Mucosa of stomach (tissue), 1 donor: Measurements from ENCODE around the gene OR10V1.
"Not testable (repeated sequence)": the region's sequence is repeated elsewhere in the genome, so short reads cannot be mapped to it uniquely, and the experiment has no call there.

ENCODE experiments used
- H3K27me3 ChIP-seq: one replicate; pipeline ENCODE4 v1.7.0; 2013; ENCODE audit warnings: mild to moderate bottlenecking, low read length; ENCODE audit not compliant: control insufficient read depth, insufficient read depth
- H3K36me3 ChIP-seq: one replicate; pipeline ENCODE4 v1.7.0; 2013; ENCODE audit warnings: low read length; ENCODE audit not compliant: control insufficient read depth, insufficient read depth
- H3K4me1 ChIP-seq: one replicate; pipeline ENCODE4 v1.7.0; 2013; ENCODE audit warnings: mild to moderate bottlenecking, low read length; ENCODE audit not compliant: control insufficient read depth, insufficient read depth
- H3K4me3 ChIP-seq: one replicate; pipeline ENCODE4 v1.7.0; 2013; ENCODE audit warnings: low read length
- H3K9ac ChIP-seq: one replicate; pipeline ENCODE4 v1.7.0; 2013; ENCODE audit warnings: mild to moderate bottlenecking, low read length, moderate library complexity
- H3K9me3 ChIP-seq: one replicate; pipeline ENCODE4 v1.7.0; 2013; ENCODE audit warnings: mild to moderate bottlenecking, low read length, moderate library complexity; ENCODE audit not compliant: control insufficient read depth
- donor health status: Pancreatic carcinoma.

Gene OR10V1

DNA sequence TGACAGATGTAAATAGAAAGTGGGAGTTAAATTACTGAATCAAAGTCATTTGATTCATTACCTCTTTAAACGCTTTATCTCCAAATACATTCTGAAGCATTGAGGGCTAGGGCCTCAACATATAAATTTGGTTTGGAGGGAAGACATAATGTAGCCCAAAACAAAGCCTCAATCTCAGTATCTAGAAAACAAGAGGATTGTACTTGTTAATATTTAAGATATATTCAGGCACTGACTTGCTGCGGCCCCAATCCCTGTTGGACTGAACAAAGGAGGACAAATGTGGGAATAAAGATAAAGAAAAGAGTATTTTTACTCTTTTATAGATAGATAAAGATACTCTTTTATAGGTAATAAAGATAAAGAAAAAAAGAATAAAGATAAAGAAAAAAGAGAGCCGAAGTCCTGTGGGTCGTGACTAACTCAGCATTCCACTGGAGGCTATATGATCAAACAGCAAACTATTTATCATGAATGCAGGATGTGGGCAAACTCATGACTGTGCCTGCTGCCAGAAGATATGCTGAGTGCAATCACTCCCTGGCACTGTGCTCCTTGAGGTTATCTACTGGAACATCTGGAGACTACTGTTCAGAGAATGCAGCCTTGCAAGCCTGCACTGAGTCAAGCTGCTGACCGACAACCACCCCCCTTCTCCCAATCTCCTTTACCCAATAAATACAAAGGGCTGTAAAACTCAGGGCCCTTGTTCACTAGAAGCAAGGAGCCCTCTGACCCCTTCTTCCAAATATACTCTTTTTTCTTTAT is 6.9 kb downstream of the OR10V1 start:
- no peaks in the 10 kb centered on the region for H3K4me1 ChIP-seq
- H3K36me3 ChIP-seq: no peaks in the 10 kb centered on the region
- H3K9me3 ChIP-seq: no peaks in the 10 kb centered on the region
- no peaks in the 10 kb centered on the region for H3K27me3 ChIP-seq
- H3K9ac ChIP-seq: no peak overlapping the region
- no peak overlapping the region for H3K4me3 ChIP-seq

DNA sequence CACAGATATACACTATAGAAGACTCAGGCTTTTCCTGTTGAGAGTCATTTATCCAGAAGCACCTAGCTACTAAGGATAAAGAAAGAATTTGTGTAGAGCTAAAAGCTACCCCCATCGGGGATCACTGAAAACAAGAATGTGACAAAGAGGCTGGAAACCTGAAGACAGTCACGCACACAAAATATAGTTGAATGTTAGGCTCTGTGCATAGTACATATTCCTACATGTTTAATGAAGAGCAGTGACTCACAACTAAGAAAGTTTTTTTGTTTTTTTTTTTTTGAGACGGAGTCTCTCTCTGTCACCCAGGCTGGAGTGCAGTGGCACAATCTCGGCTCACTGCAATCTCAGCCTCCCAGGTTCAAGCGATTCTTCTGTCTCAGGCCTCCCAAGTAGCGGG is 8.4 kb downstream of the OR10V1 start:
- no peaks in the 10 kb centered on the region for H3K36me3 ChIP-seq
- H3K4me3 ChIP-seq: no peak overlapping the region
- H3K4me1 ChIP-seq: no peaks in the 10 kb centered on the region
- H3K27me3 ChIP-seq: no peaks in the 10 kb centered on the region
- no peaks in the 10 kb centered on the region for H3K9me3 ChIP-seq
- no peak overlapping the region for H3K9ac ChIP-seq

DNA sequence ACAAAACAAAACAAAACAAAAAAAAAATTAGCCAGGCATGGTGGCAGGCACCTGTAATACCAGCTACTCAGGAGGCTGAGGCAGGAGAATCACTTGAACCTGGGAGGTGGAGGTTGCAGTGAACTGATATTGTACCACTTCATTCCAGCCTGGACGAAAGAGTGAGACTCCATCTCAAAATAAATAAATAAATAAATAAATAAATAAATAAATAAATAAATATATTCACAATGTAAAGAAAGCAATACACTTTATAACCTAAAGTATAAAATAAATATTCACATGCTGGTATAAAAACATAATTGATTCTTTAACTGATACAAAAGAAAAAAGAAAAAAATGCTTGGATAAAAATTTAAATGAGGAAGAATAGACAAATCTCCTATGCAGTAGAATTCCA is 10.1 kb downstream of the OR10V1 start:
- not testable (repeated sequence) for H3K9ac ChIP-seq, H3K9me3 ChIP-seq, H3K36me3 ChIP-seq, H3K4me3 ChIP-seq, H3K27me3 ChIP-seq, H3K4me1 ChIP-seq

DNA sequence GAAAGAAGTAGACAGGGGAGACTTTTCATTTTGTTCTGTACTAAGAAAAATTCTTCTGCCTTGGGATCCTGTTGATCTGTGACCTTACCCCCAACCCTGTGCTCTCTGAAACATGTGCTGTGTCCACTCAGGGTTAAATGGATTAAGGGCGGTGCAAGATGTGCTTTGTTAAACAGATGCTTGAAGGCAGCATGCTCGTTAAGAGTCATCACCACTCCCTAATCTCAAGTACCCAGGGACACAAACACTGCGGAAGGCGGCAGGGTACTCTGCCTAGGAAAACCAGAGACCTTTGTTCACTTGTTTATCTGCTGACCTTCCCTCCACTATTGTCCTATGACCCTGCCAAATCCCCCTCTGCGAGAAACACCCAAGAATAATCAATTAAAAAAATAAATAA is 13.5 kb downstream of the OR10V1 start:
- not testable (repeated sequence) for H3K36me3 ChIP-seq, H3K9me3 ChIP-seq, H3K9ac ChIP-seq

DNA sequence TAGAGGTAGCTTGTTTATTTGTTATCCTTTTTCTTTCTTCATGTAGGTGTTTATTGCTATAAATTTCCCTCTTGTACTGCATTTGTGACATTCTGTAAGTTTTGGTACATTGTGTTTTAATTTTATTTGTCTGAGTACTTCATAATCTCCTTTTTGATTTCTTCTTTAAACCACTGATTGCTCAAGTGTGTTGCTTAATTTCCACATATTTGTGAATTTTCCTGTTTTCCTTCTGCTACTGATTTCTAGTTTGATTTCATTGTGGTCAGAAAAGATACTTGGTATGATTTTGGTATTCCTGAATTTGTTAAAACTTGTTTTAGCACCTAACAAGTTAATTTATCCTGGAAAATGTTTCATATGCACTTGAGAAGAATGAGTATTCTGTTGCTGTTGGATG is 15.1 kb downstream of the OR10V1 start:
- no peaks in the 10 kb centered on the region for H3K36me3 ChIP-seq
- H3K4me1 ChIP-seq: no peaks in the 10 kb centered on the region
- no peaks in the 10 kb centered on the region for H3K9me3 ChIP-seq
- H3K4me3 ChIP-seq: no peak overlapping the region
- H3K27me3 ChIP-seq: no peaks in the 10 kb centered on the region
- H3K9ac ChIP-seq: no peak overlapping the region

More for the DNA sequence above, 13.5 kb downstream of the OR10V1 start:
- H3K4me1 ChIP-seq, H3K27me3 ChIP-seq, H3K4me3 ChIP-seq: not testable (repeated sequence)

DNA sequence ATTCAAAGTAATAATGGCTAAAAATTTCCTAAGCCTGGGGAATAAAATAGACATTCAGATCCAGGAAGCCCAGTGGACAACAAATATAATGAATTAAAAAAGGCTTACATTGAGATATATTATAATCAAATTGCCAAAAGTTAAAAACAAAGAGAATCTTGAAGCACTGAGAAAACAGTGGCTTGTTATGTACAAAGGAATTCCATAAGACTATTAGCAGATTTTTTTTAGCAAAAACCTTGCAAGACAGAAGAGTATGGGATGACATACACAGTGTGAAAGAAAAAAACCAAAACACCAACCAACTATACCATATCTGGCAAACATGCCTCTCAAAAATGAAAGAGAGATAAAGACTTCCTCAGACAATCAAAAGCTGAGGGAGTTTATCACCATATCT is 20.7 kb downstream of the OR10V1 start:
- no peak overlapping the region for H3K4me3 ChIP-seq
- no peak overlapping the region for H3K9ac ChIP-seq
- no peaks in the 10 kb centered on the region for H3K36me3 ChIP-seq
- H3K4me1 ChIP-seq: peaks cover 4% of the 10 kb centered on the region
- no peaks in the 10 kb centered on the region for H3K27me3 ChIP-seq
- no peaks in the 10 kb centered on the region for H3K9me3 ChIP-seq

DNA sequence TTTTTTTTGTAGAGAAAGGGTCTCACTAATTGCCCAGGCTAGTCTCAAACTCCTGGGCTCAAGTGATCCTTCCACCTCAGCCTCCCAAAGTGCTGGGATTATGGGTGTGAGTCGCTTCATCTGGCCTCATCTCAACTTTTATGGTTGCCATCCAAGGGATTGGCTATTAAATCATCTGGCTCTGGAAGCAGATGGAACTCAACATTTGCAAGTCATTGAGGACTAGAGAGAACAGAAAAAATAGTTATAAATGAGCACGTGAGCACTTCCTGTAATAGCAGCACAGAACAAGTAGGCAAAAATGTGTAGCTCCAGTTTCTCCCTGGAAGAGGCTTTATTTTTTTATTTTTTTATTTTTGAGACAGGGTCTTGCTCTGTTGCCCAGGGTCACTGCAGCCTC is 22.5 kb downstream of the OR10V1 start:
- H3K9ac ChIP-seq: no peak overlapping the region
- peaks cover 4% of the 10 kb centered on the region for H3K4me1 ChIP-seq
- H3K27me3 ChIP-seq: no peaks in the 10 kb centered on the region
- no peaks in the 10 kb centered on the region for H3K9me3 ChIP-seq
- H3K4me3 ChIP-seq: no peak overlapping the region
- no peaks in the 10 kb centered on the region for H3K36me3 ChIP-seq

DNA sequence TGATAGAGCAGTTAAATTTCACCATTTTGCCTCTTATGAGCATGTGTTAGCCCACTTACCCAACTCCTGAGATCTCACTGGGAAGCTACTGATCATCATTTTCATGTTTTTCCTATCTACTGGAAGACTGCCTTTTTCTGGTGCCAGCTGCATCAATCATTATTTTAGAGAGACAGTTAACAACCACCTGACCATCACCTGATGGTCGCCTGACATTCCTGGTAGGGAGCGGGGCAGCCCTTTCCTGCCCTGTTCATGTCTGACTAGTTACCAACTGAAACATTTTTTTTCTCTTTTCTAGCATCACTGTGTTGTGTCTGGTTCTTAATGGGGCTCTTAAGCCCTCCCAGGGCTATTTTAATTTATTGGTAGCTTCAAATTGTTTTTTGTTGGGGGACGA is 24.6 kb downstream of the OR10V1 start:
- Histone ChIP-seq H3K4me1 (peaks cover 4% of the 10 kb centered on the region), H3K4me3 (no peak overlapping the region), H3K9ac (no peak overlapping the region), H3K36me3 (no peaks in the 10 kb centered on the region), H3K27me3 (no peaks in the 10 kb centered on the region), H3K9me3 (no peaks in the 10 kb centered on the region)

DNA sequence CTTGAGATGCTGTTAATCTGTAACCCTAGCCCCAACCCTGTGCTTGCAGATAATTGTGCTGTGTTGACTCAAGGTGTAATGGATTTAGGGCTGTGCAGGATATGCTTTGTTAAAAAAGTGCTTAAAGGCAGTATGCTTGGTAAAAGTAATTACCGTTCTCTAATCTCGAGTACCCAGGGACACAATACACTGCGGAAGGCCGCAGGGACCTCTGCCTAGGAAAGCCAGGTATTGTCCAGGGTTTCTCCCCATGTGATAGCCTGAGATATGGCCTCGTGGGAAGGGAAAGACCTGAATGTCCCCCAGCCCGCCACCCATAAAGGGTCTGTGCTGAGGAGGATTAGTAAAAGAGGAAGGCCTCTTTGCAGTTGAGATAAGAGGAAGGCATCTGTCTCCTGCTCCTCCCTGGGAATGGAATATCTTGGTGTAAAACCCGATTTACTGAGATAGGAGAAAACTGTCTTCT is 32.4 kb downstream of the OR10V1 start:
- not testable (repeated sequence) for H3K4me3 ChIP-seq, H3K27me3 ChIP-seq, H3K9ac ChIP-seq, H3K9me3 ChIP-seq, H3K36me3 ChIP-seq, H3K4me1 ChIP-seq

DNA sequence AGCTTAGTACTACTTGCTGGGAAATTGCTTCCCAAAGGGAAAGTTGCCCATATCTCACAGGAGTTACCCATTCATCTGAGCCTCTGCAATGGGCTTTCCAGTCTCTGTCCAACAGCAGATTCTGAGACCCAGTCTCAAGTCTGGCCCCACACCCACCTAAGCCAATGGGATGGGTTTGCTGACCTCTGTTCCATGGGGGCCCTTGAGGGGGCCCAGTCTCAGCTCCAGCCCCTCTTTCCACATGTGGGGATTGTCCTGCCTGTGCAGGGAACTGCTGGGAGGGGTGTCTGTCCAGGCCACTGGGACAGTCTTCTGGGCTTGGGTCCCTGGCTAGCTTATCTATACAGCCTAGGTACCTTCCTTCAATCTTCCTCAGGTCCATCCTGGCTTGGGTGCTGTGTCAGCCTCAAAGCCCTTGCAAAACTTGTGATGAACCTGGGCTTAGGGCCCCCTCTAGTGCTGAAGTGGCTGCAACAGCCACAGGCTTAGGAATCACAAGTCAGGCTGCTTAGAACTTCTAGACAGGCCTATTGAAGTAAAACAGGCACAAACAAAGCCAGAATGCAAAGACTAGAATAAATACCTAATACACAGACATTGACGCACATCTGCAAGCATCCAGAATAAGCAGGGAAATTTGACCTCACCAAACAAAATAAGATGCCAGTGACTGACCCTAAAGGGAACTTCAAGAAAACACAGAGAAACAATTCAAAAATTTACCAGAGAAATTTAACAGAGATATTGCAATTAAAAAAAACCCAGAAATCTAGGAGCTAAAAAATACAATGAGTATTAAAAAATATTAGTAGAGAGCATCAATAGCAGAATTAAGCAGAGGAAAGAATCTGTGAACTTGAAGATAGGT is 33.1 kb downstream of the OR10V1 start:
- H3K4me1 ChIP-seq: peaks cover 6% of the 10 kb centered on the region
- no peak overlapping the region for H3K9ac ChIP-seq
- no peak overlapping the region for H3K4me3 ChIP-seq
- H3K36me3 ChIP-seq: no peaks in the 10 kb centered on the region
- no peaks in the 10 kb centered on the region for H3K9me3 ChIP-seq
- H3K27me3 ChIP-seq: no peaks in the 10 kb centered on the region

DNA sequence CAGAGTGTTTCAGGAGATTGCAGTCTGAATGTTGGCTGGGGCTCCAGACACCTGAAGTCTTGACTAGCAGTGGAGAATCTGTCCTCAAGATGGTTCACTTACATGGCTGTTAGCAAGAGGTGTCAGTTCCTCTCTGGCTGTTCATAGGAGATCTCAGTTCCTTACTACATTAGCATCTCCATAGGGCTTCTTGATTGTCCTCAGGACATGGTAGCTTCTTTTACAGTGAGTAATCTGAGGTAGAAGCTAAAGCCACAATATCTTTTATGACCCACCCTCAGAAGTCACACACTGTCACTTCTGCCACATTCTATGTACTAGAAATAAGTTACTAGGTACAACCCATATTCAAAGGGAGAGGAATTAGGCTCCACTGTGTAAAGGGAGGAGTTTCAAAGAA is 34.3 kb downstream of the OR10V1 start:
- no peak overlapping the region for H3K9ac ChIP-seq
- peaks cover 6% of the 10 kb centered on the region for H3K4me1 ChIP-seq
- H3K9me3 ChIP-seq: no peaks in the 10 kb centered on the region

DNA sequence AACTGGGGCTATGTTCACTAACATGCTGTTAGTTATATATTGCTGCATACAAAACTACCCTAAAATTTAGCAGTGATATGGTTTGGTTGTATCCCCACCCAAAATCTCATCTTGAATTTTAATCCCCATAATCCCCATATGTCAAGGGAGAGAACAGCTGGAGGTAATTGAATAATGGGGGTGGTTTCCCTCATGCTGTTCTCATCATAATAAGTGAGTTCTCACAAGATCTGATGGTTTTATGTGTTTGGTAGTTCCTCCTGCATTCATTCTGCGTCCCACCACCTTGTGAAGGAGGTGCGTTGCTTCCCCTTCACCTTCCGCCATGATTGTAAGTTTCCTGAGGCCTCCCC is 34.9 kb downstream of the OR10V1 start:
- H3K9me3 ChIP-seq: no peaks in the 10 kb centered on the region
- peaks cover 6% of the 10 kb centered on the region for H3K4me1 ChIP-seq
- no peak overlapping the region for H3K4me3 ChIP-seq
- H3K27me3 ChIP-seq: no peaks in the 10 kb centered on the region
- H3K36me3 ChIP-seq: no peaks in the 10 kb centered on the region
- no peak overlapping the region for H3K9ac ChIP-seq

More for the DNA sequence above, 34.3 kb downstream of the OR10V1 start:
- Histone ChIP-seq H3K4me3 (no peak overlapping the region), H3K27me3 (no peaks in the 10 kb centered on the region), H3K36me3 (no peaks in the 10 kb centered on the region)
